ENCODE data around the gene IGFBP3. TPM values are rescaled to one million over a fixed set of nuclear protein-coding genes. Genes with fewer than 3 reads are reported as not detected.
A peak's percentile ranks its signal among the peaks of the same experiment; 100 is the strongest.

IGFBP3 gene
- total and polyA plus RNA-seq, 2 of the 13 experiments (the other 11 are each of a cell fraction or from before 2014, with no cell fraction given) = 57.5 TPM; not detected in 1

GRCh38 chr7:45881759-45882464 lies 39.2 kb downstream of the IGFBP3 start (continued):
- no peak for TF ChIP-seq MLXIP (CRISPR knock-in tag; IDR thresholded peaks at IDR 0.05; ENCODE audit: borderline replicate concordance)
- no peak for TF ChIP-seq ZFP37 (CRISPR knock-in tag; IDR thresholded peaks at IDR 0.05; ENCODE audit: borderline replicate concordance)
- TF ChIP-seq ZNF879 (CRISPR knock-in tag; IDR thresholded peaks at IDR 0.05) = peak; percentile 52; the same call in 1 of the 2 replicates
- TF ChIP-seq ZC3H13 (CRISPR knock-in tag; IDR thresholded peaks at IDR 0.05) = peak; percentile 93
- TF ChIP-seq ZNF766 (CRISPR knock-in tag; IDR thresholded peaks at IDR 0.05; ENCODE audit: borderline replicate concordance) = peak; percentile 69; the same call in 1 of the 2 replicates
- TF ChIP-seq, protein P1, sequence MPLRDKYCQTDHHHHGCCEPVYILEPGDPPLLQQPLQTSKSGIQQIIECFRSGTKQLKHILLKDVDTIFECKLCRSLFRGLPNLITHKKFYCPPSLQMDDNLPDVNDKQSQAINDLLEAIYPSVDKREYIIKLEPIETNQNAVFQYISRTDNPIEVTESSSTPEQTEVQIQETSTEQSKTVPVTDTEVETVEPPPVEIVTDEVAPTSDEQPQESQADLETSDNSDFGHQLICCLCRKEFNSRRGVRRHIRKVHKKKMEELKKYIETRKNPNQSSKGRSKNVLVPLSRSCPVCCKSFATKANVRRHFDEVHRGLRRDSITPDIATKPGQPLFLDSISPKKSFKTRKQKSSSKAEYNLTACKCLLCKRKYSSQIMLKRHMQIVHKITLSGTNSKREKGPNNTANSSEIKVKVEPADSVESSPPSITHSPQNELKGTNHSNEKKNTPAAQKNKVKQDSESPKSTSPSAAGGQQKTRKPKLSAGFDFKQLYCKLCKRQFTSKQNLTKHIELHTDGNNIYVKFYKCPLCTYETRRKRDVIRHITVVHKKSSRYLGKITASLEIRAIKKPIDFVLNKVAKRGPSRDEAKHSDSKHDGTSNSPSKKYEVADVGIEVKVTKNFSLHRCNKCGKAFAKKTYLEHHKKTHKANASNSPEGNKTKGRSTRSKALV (CRISPR knock-in tag; IDR thresholded peaks at IDR 0.05) = peak; percentile 52; the same call in 1 of the 2 replicates
- 0 out of 2 replicates have a peak, but pooled peaks have one; percentile 42 for TF ChIP-seq YEATS4 (CRISPR knock-in tag; IDR thresholded peaks at IDR 0.05; ENCODE audit: borderline replicate concordance)
- 0 out of 2 replicates have a peak, but pooled peaks have one; percentile 40 for TF ChIP-seq ZBTB7B (CRISPR knock-in tag; IDR thresholded peaks at IDR 0.05)
- no peak for TF ChIP-seq PAX8 (CRISPR knock-in tag; IDR thresholded peaks at IDR 0.05; ENCODE audit: borderline replicate concordance)
- peak; percentile 86 to 89 for TF ChIP-seq NR2F1 (CRISPR knock-in tag; IDR thresholded peaks at IDR 0.05)
- TF ChIP-seq EZH2 (conservative IDR thresholded peaks at IDR 0.05; ENCODE audit: low read depth, low read length) = no peak
- peak; percentile 20; the same call in 1 of the 2 replicates for TF ChIP-seq ZNF143 (CRISPR knock-in tag; IDR thresholded peaks at IDR 0.05)
- TF ChIP-seq, protein P2, sequence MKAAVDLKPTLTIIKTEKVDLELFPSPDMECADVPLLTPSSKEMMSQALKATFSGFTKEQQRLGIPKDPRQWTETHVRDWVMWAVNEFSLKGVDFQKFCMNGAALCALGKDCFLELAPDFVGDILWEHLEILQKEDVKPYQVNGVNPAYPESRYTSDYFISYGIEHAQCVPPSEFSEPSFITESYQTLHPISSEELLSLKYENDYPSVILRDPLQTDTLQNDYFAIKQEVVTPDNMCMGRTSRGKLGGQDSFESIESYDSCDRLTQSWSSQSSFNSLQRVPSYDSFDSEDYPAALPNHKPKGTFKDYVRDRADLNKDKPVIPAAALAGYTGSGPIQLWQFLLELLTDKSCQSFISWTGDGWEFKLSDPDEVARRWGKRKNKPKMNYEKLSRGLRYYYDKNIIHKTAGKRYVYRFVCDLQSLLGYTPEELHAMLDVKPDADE (CRISPR knock-in tag; IDR thresholded peaks at IDR 0.05) = no peak
- no peak for TF ChIP-seq ZNF280B (CRISPR knock-in tag; IDR thresholded peaks at IDR 0.05; ENCODE audit: borderline replicate concordance)
- peak in 1 of 2 experiments; percentile 99; a peak in 2 of 4 replicates for TF ChIP-seq KLF16 (CRISPR knock-in tag; IDR thresholded peaks at IDR 0.05)
- no peak for TF ChIP-seq SRSF4 (IDR thresholded peaks at IDR 0.05; ENCODE audit: low read depth, low read length, poor library complexity, severe bottlenecking)
- TF ChIP-seq ZBTB1 (CRISPR knock-in tag; IDR thresholded peaks at IDR 0.05; ENCODE audit: borderline replicate concordance) = no peak
- peak; percentile 80 for TF ChIP-seq ZNF709 (CRISPR knock-in tag; IDR thresholded peaks at IDR 0.05)
- TF ChIP-seq ZNF772 (CRISPR knock-in tag; IDR thresholded peaks at IDR 0.05) = peak; percentile 57; the same call in 1 of the 2 replicates
- peak; percentile 34; the same call in 1 of the 2 replicates for TF ChIP-seq MZF1 (CRISPR knock-in tag; IDR thresholded peaks at IDR 0.05; ENCODE audit: borderline replicate concordance)
- no peak for TF ChIP-seq ZNF75D (CRISPR knock-in tag; IDR thresholded peaks at IDR 0.05; ENCODE audit: borderline replicate concordance)

All from HepG2 (cell line).